WTC11 (cell line): ENCODE measurements around the gene CATSPER1. TPM values are rescaled to one million over a fixed set of nuclear protein-coding genes. Genes with fewer than 3 reads are reported as not detected.

Source experiments
- ATAC-seq: fragments of 200-7000 bp; cut with Tn5 transposase; 2 replicates; pipeline ENCODE4 v1.10.0; 2021; ENCODE audit warnings: mild to moderate bottlenecking, moderate library complexity
- Bru-seq: library from RNA; stranded (reverse); fragments of 400-500 nt; gene quantifications from one replicate; lab custom pipeline; 2021; lab: Mats Ljungman, UMichigan
- CTCF ChIA-PET: fragments of 300-600 bp; sonication (Branson Sonifier 250); formaldehyde crosslinking; loops from one replicate; lab custom pipeline; 2021; ENCODE audit warnings: antibody characterized with exemption; lab: Charles Lee
- POLR2A ChIA-PET: fragments of 350-600 bp; sonication (Branson Sonifier 250); formaldehyde crosslinking; loops from one replicate; lab custom pipeline; 2021; ENCODE audit warnings: antibody characterized with exemption; lab: Charles Lee
- DNase-seq: peaks from one replicate; pipeline ENCODE4 v3.0.0; 2021; ENCODE audit warnings: low spot score
- H3K27ac Mint-ChIP-seq: 2 replicates; pipeline ENCODE4 v1.8.0; 2021; ENCODE audit warnings: mixed read lengths
- H3K27me3 Mint-ChIP-seq: 2 replicates; pipeline ENCODE4 v1.8.0; 2021; ENCODE audit warnings: low read depth, mild to moderate bottlenecking, moderate library complexity, mixed read lengths
- H3K36me3 Mint-ChIP-seq: 2 replicates; pipeline ENCODE4 v1.8.0; 2021; ENCODE audit warnings: mixed read lengths
- H3K4me1 Mint-ChIP-seq: 2 replicates; pipeline ENCODE4 v1.8.0; 2022; ENCODE audit warnings: mixed read lengths
- H3K4me3 Mint-ChIP-seq: 2 replicates; pipeline ENCODE4 v1.8.0; 2021; ENCODE audit warnings: mild to moderate bottlenecking, moderate library complexity, mixed read lengths
- H3K9me3 Mint-ChIP-seq: 2 replicates; pipeline ENCODE4 v1.8.0; 2021; ENCODE audit warnings: mixed read lengths
- CDX4 ChIP-seq: fragments of 250-450 bp; sonication (Bioruptor Pico); IDR thresholded peaks from 2 replicates; pipeline ENCODE4 v1.9.0; 2021; ENCODE audit warnings: moderate library complexity, mild to moderate bottlenecking, inconsistent platforms, borderline replicate concordance
- CREB1 ChIP-seq: sonication (generic); formaldehyde crosslinking; IDR thresholded peaks from 2 replicates; pipeline ENCODE4 v1.8.0; 2023; ENCODE audit warnings: mild to moderate bottlenecking, missing genetic modification reagents
- E2F5 ChIP-seq: sonication (generic); formaldehyde crosslinking; IDR thresholded peaks from 2 replicates; pipeline ENCODE4 v1.8.1; 2022; ENCODE audit warnings: mild to moderate bottlenecking, moderate library complexity, missing genetic modification reagents
- GTF2I ChIP-seq: fragments of 250-450 bp; sonication (Bioruptor Pico); conservative IDR thresholded peaks from 2 replicates; pipeline ENCODE4 v1.4.0; 2021; ENCODE audit warnings: mild to moderate bottlenecking
- MXD4 ChIP-seq: fragments of 250-450 bp; sonication (Bioruptor Pico); IDR thresholded peaks from 2 replicates; pipeline ENCODE4 v1.8.0; 2021; ENCODE audit warnings: mild to moderate bottlenecking, moderate library complexity, borderline replicate concordance
- NFATC4 ChIP-seq: fragments of 250-450 bp; sonication (Bioruptor Pico); IDR thresholded peaks from 2 replicates; pipeline ENCODE4 v1.9.0; 2021; ENCODE audit warnings: mild to moderate bottlenecking
- NFYB ChIP-seq: sonication (generic); formaldehyde crosslinking; conservative IDR thresholded peaks from 2 replicates; pipeline ENCODE4 v1.8.0; 2022; ENCODE audit warnings: low read depth, missing genetic modification reagents
- NR3C1 ChIP-seq: sonication (generic); formaldehyde crosslinking; conservative IDR thresholded peaks from 2 replicates; pipeline ENCODE4 v1.8.1; 2023; ENCODE audit warnings: low read depth, mild to moderate bottlenecking, missing genetic modification reagents
- PRRX2 ChIP-seq: fragments of 250-450 bp; sonication (Bioruptor Pico); IDR thresholded peaks from 2 replicates; pipeline ENCODE4 v1.8.0; 2021; ENCODE audit warnings: mild to moderate bottlenecking
- RORB ChIP-seq: fragments of 250-450 bp; sonication (Bioruptor Pico); IDR thresholded peaks from 2 replicates; pipeline ENCODE4 v1.9.0; 2021; ENCODE audit warnings: mild to moderate bottlenecking
- TEAD4 ChIP-seq: sonication (generic); formaldehyde crosslinking; IDR thresholded peaks from 2 replicates; pipeline ENCODE4 v1.8.0; 2022; ENCODE audit warnings: mild to moderate bottlenecking, missing genetic modification reagents
- ZBTB21 ChIP-seq: sonication (generic); formaldehyde crosslinking; IDR thresholded peaks from 2 replicates; pipeline ENCODE4 v1.8.1; 2023; ENCODE audit warnings: mild to moderate bottlenecking, missing genetic modification reagents, borderline replicate concordance
- ZMAT4 ChIP-seq: fragments of 250-450 bp; sonication (Bioruptor Pico); IDR thresholded peaks from 2 replicates; pipeline ENCODE4 v1.9.0; 2021; ENCODE audit warnings: mild to moderate bottlenecking
- ZNF121 ChIP-seq: sonication (generic); formaldehyde crosslinking; IDR thresholded peaks from 2 replicates; pipeline ENCODE4 v1.8.0; 2023; ENCODE audit warnings: missing genetic modification reagents
- ZNF317 ChIP-seq: sonication (generic); formaldehyde crosslinking; IDR thresholded peaks from 2 replicates; pipeline ENCODE4 v1.8.1; 2023; ENCODE audit warnings: low read depth, mild to moderate bottlenecking, moderate library complexity, missing genetic modification reagents, borderline replicate concordance
- ZNF396 ChIP-seq: fragments of 250-450 bp; sonication (Bioruptor Pico); IDR thresholded peaks from 2 replicates; pipeline ENCODE4 v1.8.0; 2021; ENCODE audit warnings: mild to moderate bottlenecking, moderate library complexity, borderline replicate concordance
- ZNF671 ChIP-seq: fragments of 250-450 bp; sonication (Bioruptor Pico); IDR thresholded peaks from 2 replicates; pipeline ENCODE4 v1.8.0; 2021; ENCODE audit warnings: mild to moderate bottlenecking
- long read RNA-seq, 3 experiments: library from RNA in 1 of 3; library from capped mRNA in 1 of 3; library from polyadenylated mRNA in 1 of 3; unstranded in 2 of 3; stranded (forward) in 1 of 3; transcript quantifications; one replicate each; pipeline ENCODE4 v2.0.0, GENCODE V29; 2021
- total RNA-seq: library from RNA; stranded (reverse); gene quantifications from 3 replicates; pipeline ENCODE4 v1.2.3, GENCODE V29; 2021
- TF ChIP-seq, protein P1 (sequence below): sonication (generic); formaldehyde crosslinking; IDR thresholded peaks from 2 replicates; pipeline ENCODE4 v1.8.1; 2022; ENCODE audit warnings: low read depth, missing genetic modification reagents, borderline replicate concordance
- TF ChIP-seq, protein P2 (sequence below): fragments of 250-450 bp; sonication (Bioruptor Pico); IDR thresholded peaks from 2 replicates; pipeline ENCODE4 v1.9.0; 2021; ENCODE audit warnings: mild to moderate bottlenecking
- TF ChIP-seq, protein P3 (sequence below): fragments of 250-450 bp; sonication (Bioruptor Pico); IDR thresholded peaks from 2 replicates; pipeline ENCODE4 v2.1.2; 2022; ENCODE audit warnings: mild to moderate bottlenecking, moderate library complexity
- TF ChIP-seq, protein P4 (sequence below): sonication (generic); formaldehyde crosslinking; IDR thresholded peaks from 2 replicates; pipeline ENCODE4 v1.8.1; 2023; ENCODE audit warnings: mild to moderate bottlenecking, moderate library complexity, missing genetic modification reagents

Gene CATSPER1
- not detected in 3 replicates for total RNA-seq
- Bru-seq, nascent RNA = not detected
- long read RNA-seq, experiment 1 = 0 reads
- long read RNA-seq, experiment 2 = 0 reads
- long read RNA-seq, experiment 3 = 0 reads

GRCh38 chr11:66026017-66026529, at the start of gene CATSPER1:
Gene CATSPER1 (minus strand): TSS chr11:66026479. CDS start chr11:66026379, 100 bp downstream.
- no peak for ATAC-seq
- Mint-ChIP-seq H3K27ac (no peak within 1 kb of the TSS), H3K4me3 (no peak within 1 kb of the TSS), H3K4me1 (no peaks in the 10 kb centered on the region), H3K27me3 (peaks cover 34% of the 10 kb centered on the region), H3K36me3 (no peaks in the 10 kb centered on the region), H3K9me3 (no peaks in the 10 kb centered on the region)
- no peak for DNase-seq
- POLR2A ChIA-PET = no interaction called here
- no peak for TF ChIP-seq TEAD4 (CRISPR knock-in tag)
- TF ChIP-seq PRRX2 (CRISPR knock-in tag) = no peak
- TF ChIP-seq ZNF396 = no peak
- no peak for TF ChIP-seq NR3C1 (CRISPR knock-in tag)
- TF ChIP-seq E2F5 (CRISPR knock-in tag) = no peak
- TF ChIP-seq ZNF671 (CRISPR knock-in tag) = no peak
- no peak for TF ChIP-seq RORB (CRISPR knock-in tag)
- TF ChIP-seq, protein P1, sequence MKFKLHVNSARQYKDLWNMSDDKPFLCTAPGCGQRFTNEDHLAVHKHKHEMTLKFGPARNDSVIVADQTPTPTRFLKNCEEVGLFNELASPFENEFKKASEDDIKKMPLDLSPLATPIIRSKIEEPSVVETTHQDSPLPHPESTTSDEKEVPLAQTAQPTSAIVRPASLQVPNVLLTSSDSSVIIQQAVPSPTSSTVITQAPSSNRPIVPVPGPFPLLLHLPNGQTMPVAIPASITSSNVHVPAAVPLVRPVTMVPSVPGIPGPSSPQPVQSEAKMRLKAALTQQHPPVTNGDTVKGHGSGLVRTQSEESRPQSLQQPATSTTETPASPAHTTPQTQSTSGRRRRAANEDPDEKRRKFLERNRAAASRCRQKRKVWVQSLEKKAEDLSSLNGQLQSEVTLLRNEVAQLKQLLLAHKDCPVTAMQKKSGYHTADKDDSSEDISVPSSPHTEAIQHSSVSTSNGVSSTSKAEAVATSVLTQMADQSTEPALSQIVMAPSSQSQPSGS (CRISPR knock-in tag) = no peak
- TF ChIP-seq CREB1 = no peak
- no peak for TF ChIP-seq NFATC4 (CRISPR knock-in tag)
- TF ChIP-seq NFYB = no peak
- no peak for TF ChIP-seq ZBTB21 (CRISPR knock-in tag)
- no peak for TF ChIP-seq MXD4
- no peak for TF ChIP-seq ZMAT4 (CRISPR knock-in tag)
- TF ChIP-seq CDX4 (CRISPR knock-in tag) = no peak
- CTCF ChIA-PET = no interaction called here

GRCh38 chr11:66075273-66075672, 49.0 kb upstream of the CATSPER1 start:
- H3K4me1 Mint-ChIP-seq = peaks cover 15% of the 10 kb centered on the region
- ChIA-PET CTCF (interaction anchor here (0.7 to 1.4 kb wide), 2 partner anchors 8 to 237 kb away, joined by 3 to 5 read pairs; no protein-coding TSS in a partner anchor), POLR2A (interaction anchor here (0.7 kb wide), 1 partner anchor 12 kb away, joined by 4 read pairs; no protein-coding TSS in a partner anchor)
- H3K27me3 Mint-ChIP-seq = no peaks in the 10 kb centered on the region
- H3K4me3 Mint-ChIP-seq = no peak overlapping the region
- peaks cover 9% of the 10 kb centered on the region for H3K36me3 Mint-ChIP-seq
- TF ChIP-seq ZNF317 (CRISPR knock-in tag) = no peak
- TF ChIP-seq, protein P2, sequence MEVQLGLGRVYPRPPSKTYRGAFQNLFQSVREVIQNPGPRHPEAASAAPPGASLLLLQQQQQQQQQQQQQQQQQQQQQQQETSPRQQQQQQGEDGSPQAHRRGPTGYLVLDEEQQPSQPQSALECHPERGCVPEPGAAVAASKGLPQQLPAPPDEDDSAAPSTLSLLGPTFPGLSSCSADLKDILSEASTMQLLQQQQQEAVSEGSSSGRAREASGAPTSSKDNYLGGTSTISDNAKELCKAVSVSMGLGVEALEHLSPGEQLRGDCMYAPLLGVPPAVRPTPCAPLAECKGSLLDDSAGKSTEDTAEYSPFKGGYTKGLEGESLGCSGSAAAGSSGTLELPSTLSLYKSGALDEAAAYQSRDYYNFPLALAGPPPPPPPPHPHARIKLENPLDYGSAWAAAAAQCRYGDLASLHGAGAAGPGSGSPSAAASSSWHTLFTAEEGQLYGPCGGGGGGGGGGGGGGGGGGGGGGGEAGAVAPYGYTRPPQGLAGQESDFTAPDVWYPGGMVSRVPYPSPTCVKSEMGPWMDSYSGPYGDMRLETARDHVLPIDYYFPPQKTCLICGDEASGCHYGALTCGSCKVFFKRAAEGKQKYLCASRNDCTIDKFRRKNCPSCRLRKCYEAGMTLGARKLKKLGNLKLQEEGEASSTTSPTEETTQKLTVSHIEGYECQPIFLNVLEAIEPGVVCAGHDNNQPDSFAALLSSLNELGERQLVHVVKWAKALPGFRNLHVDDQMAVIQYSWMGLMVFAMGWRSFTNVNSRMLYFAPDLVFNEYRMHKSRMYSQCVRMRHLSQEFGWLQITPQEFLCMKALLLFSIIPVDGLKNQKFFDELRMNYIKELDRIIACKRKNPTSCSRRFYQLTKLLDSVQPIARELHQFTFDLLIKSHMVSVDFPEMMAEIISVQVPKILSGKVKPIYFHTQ (CRISPR knock-in tag) = no peak
- TF ChIP-seq ZNF121 (CRISPR knock-in tag) = 0 out of 2 replicates have a peak, but pooled peaks have one; percentile 19
- TF ChIP-seq, protein P3, sequence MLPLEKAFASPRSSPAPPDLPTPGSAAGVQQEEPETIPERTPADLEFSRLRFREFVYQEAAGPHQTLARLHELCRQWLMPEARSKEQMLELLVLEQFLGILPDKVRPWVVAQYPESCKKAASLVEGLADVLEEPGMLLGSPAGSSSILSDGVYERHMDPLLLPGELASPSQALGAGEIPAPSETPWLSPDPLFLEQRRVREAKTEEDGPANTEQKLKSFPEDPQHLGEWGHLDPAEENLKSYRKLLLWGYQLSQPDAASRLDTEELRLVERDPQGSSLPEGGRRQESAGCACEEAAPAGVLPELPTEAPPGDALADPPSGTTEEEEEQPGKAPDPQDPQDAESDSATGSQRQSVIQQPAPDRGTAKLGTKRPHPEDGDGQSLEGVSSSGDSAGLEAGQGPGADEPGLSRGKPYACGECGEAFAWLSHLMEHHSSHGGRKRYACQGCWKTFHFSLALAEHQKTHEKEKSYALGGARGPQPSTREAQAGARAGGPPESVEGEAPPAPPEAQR = no peak
- TF ChIP-seq GTF2I (CRISPR knock-in tag) = no peak
- TF ChIP-seq, protein P4, sequence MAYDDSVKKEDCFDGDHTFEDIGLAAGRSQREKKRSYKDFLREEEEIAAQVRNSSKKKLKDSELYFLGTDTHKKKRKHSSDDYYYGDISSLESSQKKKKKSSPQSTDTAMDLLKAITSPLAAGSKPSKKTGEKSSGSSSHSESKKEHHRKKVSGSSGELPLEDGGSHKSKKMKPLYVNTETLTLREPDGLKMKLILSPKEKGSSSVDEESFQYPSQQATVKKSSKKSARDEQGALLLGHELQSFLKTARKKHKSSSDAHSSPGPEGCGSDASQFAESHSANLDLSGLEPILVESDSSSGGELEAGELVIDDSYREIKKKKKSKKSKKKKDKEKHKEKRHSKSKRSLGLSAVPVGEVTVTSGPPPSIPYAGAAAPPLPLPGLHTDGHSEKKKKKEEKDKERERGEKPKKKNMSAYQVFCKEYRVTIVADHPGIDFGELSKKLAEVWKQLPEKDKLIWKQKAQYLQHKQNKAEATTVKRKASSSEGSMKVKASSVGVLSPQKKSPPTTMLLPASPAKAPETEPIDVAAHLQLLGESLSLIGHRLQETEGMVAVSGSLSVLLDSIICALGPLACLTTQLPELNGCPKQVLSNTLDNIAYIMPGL = no peak
- H3K9me3 Mint-ChIP-seq = no peaks in the 10 kb centered on the region
- ATAC-seq (no peak), DNase-seq (no peak)
- H3K27ac Mint-ChIP-seq = no peak overlapping the region
